Measurements from ENCODE around the gene OMP.

Gene OMP

GRCh38 chr11:77087723-77088225 lies 14.9 kb upstream of the OMP start:
- peaks cover 11% of the 10 kb centered on the region for H3K4me1 ChIP-seq (ENCODE audit: low read depth, poor library complexity, severe bottlenecking)
- H3K9ac ChIP-seq, result no peak overlapping the region
- no peak overlapping the region for H3K27ac ChIP-seq
- no peaks in the 10 kb centered on the region for H3K79me2 ChIP-seq (ENCODE audit: insufficient read depth, low read depth)
- no peaks in the 10 kb centered on the region for H4K20me1 ChIP-seq (ENCODE audit: insufficient read depth)
- no peak overlapping the region for H2AFZ ChIP-seq (ENCODE audit: low read depth)
- no peaks in the 10 kb centered on the region for H3K36me3 ChIP-seq (ENCODE audit: insufficient read depth)
- H3K4me2 ChIP-seq, result no peak overlapping the region
- H3K4me3 ChIP-seq (IDR thresholded peaks at IDR 0.05; ENCODE audit: insufficient read depth, low read depth, low read length), result no peak overlapping the region
- H3K27me3 ChIP-seq (ENCODE audit: insufficient read depth, low read depth), result no peaks in the 10 kb centered on the region
- TF ChIP-seq CTCF (conservative IDR thresholded peaks at IDR 0.05; ENCODE audit: low read depth, low read length), result no peak

GRCh38 chr11:77088236-77089003 lies 14.2 kb upstream of the OMP start:
- no peak overlapping the region for H2AFZ ChIP-seq (ENCODE audit: low read depth)
- peaks cover 11% of the 10 kb centered on the region for H3K4me1 ChIP-seq (ENCODE audit: low read depth, poor library complexity, severe bottlenecking)
- H3K4me2 ChIP-seq, result no peak overlapping the region

GRCh38 chr11:77089004-77089545 lies 13.6 kb upstream of the OMP start:
- Histone ChIP-seq H2AFZ (ENCODE audit: low read depth) (no peak overlapping the region), H4K20me1 (ENCODE audit: insufficient read depth) (no peaks in the 10 kb centered on the region), H3K36me3 (ENCODE audit: insufficient read depth) (no peaks in the 10 kb centered on the region), H3K27me3 (ENCODE audit: insufficient read depth, low read depth) (no peaks in the 10 kb centered on the region), H3K4me2 (no peak overlapping the region), H3K9ac (no peak overlapping the region), H3K4me3 (IDR thresholded peaks at IDR 0.05; ENCODE audit: insufficient read depth, low read depth, low read length) (no peak overlapping the region), H3K27ac (no peak overlapping the region), H3K4me1 (ENCODE audit: low read depth, poor library complexity, severe bottlenecking) (peaks cover 11% of the 10 kb centered on the region), H3K79me2 (ENCODE audit: insufficient read depth, low read depth) (no peaks in the 10 kb centered on the region)
- TF ChIP-seq CTCF (conservative IDR thresholded peaks at IDR 0.05; ENCODE audit: low read depth, low read length), result no peak

More at GRCh38 chr11:77088236-77089003, 14.2 kb upstream of the OMP start:
- Histone ChIP-seq H3K27me3 (ENCODE audit: insufficient read depth, low read depth) (no peaks in the 10 kb centered on the region), H3K27ac (no peak overlapping the region), H3K9ac (no peak overlapping the region), H4K20me1 (ENCODE audit: insufficient read depth) (no peaks in the 10 kb centered on the region), H3K79me2 (ENCODE audit: insufficient read depth, low read depth) (no peaks in the 10 kb centered on the region), H3K4me3 (IDR thresholded peaks at IDR 0.05; ENCODE audit: insufficient read depth, low read depth, low read length) (no peak overlapping the region), H3K36me3 (ENCODE audit: insufficient read depth) (no peaks in the 10 kb centered on the region)
- no peak for TF ChIP-seq CTCF (conservative IDR thresholded peaks at IDR 0.05; ENCODE audit: low read depth, low read length)

GRCh38 chr11:77090046-77090372 lies 12.6 kb upstream of the OMP start:
- Histone ChIP-seq H4K20me1 (ENCODE audit: insufficient read depth) (no peaks in the 10 kb centered on the region), H3K27me3 (ENCODE audit: insufficient read depth, low read depth) (no peaks in the 10 kb centered on the region), H2AFZ (ENCODE audit: low read depth) (no peak overlapping the region), H3K36me3 (ENCODE audit: insufficient read depth) (no peaks in the 10 kb centered on the region), H3K4me3 (IDR thresholded peaks at IDR 0.05; ENCODE audit: insufficient read depth, low read depth, low read length) (no peak overlapping the region), H3K79me2 (ENCODE audit: insufficient read depth, low read depth) (no peaks in the 10 kb centered on the region), H3K4me1 (ENCODE audit: low read depth, poor library complexity, severe bottlenecking) (peaks cover 11% of the 10 kb centered on the region), H3K27ac (no peak overlapping the region), H3K9ac (no peak overlapping the region), H3K4me2 (no peak overlapping the region)
- no peak for TF ChIP-seq CTCF (conservative IDR thresholded peaks at IDR 0.05; ENCODE audit: low read depth, low read length)
